ENCODE data around the gene ALG14.

GRCh38 chr1:94992161-94992560 lies 80.6 kb downstream of the ALG14 start:
- TF ChIP-seq CTCF (IDR thresholded peaks at IDR 0.05): no peak
- TF ChIP-seq POLR2A (IDR thresholded peaks at IDR 0.05): no peak

All from Peyer's patch (tissue), 4 donors.